ENCODE results near the gene ANOS1.
A peak's percentile ranks its signal among the peaks of the same experiment; 100 is the strongest.
"Not testable (repeated sequence)": the region's sequence is repeated elsewhere in the genome, so short reads cannot be mapped to it uniquely, and the experiment has no call there.

Gene ANOS1, protein sequence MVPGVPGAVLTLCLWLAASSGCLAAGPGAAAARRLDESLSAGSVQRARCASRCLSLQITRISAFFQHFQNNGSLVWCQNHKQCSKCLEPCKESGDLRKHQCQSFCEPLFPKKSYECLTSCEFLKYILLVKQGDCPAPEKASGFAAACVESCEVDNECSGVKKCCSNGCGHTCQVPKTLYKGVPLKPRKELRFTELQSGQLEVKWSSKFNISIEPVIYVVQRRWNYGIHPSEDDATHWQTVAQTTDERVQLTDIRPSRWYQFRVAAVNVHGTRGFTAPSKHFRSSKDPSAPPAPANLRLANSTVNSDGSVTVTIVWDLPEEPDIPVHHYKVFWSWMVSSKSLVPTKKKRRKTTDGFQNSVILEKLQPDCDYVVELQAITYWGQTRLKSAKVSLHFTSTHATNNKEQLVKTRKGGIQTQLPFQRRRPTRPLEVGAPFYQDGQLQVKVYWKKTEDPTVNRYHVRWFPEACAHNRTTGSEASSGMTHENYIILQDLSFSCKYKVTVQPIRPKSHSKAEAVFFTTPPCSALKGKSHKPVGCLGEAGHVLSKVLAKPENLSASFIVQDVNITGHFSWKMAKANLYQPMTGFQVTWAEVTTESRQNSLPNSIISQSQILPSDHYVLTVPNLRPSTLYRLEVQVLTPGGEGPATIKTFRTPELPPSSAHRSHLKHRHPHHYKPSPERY

DNA sequence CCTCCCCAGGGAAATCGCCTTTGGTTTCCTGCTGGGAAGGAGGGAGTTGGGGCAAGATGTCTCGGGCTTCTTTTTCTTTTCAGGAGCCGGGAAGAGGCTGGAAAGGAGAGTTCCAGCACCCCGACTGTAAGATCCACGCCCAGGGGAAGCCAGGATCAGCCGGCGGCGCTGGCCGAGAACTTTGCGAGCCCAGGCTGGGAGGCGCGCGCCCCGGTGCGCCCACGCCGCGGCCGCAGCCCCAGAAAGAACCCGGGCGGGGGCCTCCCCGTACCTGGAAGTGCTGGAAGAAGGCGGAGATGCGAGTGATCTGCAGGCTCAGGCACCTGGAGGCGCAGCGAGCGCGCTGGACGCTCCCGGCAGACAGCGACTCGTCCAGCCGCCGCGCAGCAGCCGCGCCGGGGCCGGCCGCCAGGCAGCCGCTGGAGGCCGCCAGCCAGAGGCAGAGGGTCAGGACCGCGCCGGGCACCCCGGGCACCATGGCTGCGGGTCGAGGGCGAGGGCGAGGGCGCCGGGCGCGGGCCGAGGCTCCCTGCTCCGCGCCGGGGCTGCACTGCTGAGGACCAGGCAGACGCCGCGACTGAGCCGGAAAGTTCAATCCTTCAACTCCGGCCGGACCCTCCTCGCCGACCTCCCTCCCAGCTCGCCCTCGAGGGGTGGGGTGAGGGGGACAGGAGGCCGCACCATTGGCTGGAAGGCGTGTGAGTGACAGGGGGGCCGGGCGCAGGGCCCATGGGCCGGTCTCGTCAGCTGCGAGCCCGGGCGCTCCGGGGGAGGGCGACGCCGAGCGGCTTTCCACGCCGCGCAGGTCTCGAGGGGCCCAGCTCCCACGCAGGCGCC is at the start of gene ANOS1:
Gene ANOS1, minus strand, starts transcription at position 579 of the 837 bp plus-strand sequence. Its CDS starts 101 bp downstream, at position 478.
- no peak for DNase-seq

DNA sequence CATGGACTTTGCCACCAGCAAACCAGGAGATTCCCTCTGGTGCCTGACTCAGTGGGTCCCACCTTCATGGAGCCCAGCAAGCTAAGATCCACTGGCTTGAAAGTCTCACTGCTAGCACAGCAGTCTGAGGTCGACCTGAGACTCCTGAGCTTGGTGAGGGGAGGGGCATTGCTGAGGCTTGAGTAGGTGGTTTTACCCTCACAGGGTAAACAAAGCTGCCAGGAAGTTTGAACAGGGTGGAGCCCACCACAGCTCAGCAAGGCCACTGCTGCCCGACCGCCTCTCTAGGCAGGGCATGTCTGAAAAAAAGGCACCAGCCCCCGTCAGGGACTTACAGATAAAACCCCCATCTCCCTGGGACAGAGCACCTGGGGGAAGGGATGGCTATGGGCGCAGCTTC is 41.2 kb upstream of the ANOS1 start:
- DNase-seq, result no peak

DNA sequence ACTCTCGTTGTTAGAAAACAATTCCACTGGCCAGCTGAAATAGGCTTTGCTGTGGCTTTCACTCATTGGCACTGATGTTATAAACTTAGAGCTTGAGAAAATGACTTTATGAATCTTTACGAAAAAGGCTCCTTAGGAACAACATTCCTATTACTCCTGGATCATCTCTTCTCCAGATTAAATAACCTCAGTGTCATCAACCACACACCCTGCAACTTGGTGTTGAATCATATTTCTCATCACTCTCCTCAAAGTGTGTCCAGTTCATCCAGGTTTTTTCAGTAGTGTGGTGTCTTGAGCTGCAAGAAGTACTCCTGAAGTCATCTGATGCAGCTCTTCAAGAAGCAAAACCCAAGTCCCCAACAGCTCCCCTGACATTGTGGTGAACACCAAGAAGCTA is 28.1 kb upstream of the ANOS1 start:
- no peak for DNase-seq

DNA sequence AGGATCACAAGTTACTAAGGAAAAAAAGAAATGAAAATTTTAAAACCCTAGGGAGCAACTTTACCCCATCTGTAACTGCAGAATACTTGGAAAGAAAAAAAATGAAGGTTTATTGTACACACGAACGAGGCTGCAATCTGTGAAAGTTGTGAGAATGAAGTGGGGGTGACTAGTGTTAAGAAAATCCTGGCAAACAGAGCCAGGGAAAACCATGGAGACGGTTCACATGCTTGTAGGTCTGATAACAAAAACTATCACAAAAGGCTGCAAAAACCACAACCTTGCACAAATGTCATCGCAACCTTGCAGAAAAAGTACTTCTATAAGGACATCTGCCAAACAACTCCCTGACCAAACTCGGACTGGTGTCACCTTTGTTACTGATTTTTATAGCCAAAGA is 26.8 kb upstream of the ANOS1 start:
- not testable (repeated sequence) for DNase-seq

DNA sequence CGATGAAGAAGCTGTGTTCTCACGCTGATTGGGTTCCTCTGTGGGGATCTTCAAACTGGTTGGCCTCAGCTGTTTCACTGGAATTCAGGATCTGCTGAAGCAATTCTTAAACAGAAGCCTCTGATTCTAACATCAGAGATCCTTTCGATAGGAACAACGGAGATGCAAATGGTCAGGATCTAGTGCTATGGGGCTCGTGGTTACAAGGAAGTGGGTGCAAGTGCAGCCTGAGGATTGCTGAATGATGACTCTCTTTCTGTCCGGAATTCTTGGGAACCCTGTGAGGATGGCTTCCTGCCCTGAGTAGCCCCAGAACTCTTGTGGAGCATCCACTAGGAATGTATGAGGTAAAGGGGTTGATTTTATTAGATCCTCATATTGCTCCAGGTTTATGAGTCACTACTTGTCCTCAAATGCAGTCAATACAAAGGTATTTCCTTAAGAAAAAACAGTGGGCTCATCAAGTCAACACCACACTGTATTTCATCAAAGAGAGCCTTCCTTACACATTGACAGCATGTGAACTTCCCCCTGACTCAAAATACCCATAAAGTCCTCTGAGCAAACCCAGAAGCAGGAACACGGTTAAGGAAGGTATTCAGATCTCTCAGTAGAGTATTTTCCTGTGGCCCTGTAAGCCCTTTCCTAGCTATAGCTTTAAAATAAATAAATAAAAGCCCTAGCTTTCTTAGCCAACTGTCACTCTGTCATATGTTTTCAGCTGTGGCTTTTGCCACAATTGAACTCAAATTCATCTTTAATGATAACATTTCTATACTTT is 25.9 kb upstream of the ANOS1 start:
- DNase-seq, result not testable (repeated sequence)

DNA sequence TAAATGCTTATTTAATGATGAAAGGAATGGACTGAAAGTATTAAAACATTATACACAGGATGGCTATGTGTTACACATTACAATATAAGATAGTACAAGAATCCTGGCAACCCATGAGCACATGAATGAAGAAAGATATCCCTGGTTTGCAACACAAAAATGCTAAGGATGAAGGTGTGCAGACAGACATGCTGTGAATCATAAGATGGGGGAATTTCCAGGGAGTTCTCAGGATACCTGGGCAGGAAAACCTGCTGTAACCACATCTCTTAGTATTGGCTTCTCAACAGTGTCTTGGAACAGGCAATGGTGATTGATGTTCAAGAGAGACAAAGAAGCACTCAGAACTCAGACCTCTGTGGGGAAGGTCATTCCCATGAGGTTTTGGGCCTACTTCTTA is 23.9 kb upstream of the ANOS1 start:
- DNase-seq, result no peak

DNA sequence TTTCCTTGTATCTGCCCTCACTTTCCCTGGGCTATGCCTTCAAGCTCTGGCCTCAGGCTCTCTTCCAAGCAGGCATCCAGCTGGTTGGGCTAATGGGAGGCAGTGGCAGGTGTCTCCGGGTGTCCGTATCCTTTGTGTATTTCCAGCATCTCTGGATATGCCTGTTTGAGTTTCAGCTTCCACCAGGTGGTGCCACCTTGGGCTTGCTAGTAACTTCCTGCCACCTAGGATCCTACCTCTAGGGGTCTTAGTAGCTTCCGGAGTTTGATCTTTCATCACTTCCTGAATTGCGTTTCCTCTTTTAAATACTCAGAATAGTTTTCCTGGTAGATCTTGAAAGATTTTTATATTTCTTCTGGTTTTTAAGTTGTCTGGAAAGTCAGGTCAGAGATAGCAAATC is 23.2 kb upstream of the ANOS1 start:
- no peak for DNase-seq

DNA sequence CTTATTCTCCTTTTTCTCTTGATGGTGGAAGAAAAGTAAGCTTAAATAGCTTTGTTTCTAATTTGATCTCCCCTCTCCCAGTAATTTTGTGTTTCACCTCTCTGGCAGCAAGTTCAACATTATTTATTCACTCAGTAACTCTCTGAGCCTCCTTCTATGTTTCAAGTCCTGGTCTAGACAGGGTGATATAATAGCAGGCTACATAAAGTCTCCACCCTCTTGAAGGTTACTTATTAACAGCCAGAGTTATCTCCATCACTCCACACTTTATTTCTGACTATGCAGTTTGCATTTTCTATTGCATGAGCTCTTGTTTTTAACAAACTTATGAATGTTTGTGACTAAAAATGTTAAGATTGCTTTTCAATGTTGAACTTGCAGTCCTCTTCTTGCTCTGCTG is 17.8 kb upstream of the ANOS1 start:
- DNase-seq, result no peak

DNA sequence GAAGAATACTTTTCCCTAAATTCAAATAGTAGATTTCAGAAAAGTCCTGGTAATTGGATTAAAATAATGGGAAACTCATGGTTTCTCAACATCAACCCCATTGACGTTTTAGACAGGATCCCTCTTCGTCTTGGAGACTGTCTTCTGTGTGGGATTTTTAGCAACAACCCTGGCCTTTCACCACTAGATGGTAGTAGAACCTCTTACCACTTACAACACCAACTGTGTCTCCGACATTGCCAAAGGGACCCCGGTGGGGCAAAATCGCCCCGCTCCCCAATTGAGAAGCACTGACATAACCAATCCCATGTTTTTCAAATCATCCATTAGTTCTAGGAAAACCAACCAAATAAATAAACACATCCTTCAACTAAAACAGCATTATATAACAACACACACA is 16.9 kb upstream of the ANOS1 start:
- DNase-seq, result peak in 1 of 2 donors; percentile 22

DNA sequence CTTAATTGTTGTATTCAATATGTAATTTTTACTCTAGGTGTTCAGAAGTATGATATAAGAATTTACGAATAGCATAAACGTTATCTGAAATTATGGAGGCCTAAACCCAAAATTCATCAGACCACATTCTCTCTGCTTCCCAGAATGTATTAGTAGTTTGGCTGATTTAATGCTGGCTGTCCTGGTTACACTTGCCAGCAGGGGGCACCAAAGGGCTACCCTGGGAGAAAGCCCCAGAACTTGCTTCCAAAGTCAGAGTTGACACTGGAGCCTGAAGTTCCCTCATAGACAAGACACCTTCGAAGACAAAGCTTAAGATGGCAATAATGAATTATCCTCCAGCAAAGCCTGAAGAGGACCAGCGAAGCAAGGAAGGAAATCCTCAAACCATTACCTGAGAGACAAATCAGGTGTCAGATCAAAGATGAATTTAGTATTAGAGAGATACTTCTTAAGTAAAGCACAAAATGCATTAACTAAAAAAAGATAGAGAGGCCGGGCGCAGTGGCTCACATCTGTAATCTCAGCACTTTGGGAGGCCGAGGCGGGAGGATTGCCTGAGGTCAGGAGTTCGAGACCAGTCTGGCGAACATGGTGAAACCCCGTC is 11.3 kb upstream of the ANOS1 start:
- DNase-seq, result peak; percentile 46 to 47

DNA sequence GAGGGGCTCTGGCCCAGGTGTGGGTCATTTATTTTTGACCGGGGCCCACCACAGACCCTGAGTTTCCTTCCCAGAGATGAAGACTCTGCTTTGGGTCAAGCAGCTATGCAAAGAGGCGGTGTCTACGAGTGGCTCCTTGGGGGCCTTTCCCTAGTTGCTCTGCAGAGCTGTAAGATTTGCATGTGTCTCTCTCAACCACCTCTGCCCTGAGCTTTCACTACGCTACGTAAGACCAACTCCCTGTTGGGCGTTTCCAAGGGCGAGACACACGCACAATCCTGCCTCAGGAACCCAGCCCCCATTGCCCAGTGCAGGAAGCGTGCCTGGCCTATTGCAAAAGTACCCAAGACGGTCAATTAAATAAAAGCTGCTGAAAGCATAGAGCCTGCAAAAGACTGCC is 10.0 kb upstream of the ANOS1 start:
- no peak for DNase-seq

DNA sequence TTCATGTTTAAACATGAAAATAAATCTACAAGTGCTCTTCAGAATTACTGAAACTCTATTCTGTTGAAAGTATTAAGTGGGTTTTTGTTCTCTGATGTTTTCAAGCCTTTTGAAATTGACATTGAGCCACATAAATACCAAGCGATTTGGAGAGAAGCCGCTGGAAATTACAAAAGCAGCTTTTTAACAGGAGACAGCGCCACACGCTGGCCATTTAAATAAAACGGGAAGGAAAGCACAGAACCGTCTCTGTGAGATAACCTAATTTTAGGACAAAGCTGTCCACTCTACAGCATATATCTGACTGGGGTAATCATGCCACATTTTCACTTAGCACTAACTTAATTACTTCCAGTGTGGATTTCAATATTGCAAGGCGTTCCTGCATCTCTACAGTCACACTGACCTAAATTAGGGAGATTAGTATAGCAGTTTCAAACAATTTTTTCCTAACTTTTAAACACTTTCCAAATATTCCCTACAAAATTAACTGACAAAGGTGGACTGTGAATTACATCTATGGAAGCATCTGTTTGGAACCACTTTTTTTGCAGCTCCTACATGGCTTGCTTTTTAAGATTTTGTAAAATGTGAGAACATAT is 6.8 kb upstream of the ANOS1 start:
- DNase-seq, result peak; percentile 21 to 24

DNA sequence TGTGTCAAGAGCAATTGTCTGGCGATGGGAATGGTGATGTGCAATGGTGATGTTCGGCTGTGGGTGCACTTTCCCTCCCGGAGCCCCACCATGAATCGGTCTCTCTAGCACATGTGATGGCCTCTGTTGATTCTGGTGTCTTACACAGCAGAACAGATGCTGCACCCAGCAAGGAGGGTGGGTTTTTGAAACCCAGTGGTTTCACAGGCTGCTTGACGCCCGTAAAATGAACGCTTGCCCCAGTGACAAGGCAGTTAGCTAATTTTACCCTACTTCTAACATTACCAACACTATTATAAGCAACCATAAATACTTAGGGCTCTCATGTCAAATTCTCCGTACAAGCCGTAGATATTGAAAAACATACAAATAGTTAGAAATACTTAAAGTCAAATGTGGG is 5.9 kb upstream of the ANOS1 start:
- no peak for DNase-seq

DNA sequence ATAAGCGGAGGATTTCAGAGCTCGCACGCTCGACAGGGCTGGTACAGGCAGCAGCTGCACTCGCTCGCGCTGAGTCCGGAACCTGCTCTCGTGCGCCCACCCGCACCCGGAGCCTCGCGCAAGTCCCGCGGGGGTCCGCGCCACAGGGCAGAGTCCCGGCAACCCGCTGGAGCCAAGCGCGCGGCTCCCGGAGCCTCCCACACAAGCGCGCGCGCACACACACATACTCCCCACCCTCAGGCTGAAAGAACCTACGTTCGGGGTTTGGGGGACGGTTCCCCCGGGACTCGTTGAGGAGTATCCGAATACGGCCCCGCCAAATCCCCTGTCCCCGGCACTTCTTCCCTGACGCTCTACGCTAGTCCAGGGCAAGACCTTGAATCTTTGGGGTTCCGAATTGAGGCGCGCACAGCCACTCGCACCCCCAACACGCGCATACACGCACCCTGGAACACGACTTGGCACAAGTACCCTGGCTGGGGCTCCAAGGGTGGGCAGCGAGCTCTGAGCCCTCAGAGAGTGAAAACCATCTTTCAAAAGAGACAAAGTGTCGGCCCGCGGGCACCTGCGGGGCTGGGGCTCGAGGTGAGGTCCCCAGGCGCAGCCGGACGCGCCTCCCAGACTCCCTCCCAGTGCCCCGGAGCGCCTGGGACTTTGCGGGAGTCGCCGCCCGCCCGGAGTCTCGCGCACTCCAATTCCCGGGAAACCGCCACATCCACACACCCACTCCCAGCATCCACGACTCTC is 952 bp downstream of the ANOS1 start:
- no peak for DNase-seq

DNA sequence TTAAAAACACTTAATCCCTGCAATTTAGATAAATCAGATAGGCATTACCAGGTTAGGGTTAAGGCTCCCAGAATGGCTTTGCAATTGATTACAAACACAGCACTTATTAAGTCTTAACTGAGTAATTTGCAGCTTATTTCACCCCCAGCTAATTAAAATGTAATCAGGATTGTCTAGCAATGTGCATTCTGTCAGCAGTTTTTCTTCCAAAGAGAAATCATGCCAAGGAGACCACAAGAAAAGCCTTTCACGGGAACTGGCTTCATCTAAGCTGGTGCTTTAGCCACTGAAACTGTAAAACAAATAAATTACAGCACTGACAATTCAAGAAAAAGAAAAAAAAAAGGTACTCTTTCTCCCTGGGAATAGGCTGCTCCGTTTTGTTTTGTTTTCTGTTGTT is 2.1 kb downstream of the ANOS1 start:
- no peak for DNase-seq

DNA sequence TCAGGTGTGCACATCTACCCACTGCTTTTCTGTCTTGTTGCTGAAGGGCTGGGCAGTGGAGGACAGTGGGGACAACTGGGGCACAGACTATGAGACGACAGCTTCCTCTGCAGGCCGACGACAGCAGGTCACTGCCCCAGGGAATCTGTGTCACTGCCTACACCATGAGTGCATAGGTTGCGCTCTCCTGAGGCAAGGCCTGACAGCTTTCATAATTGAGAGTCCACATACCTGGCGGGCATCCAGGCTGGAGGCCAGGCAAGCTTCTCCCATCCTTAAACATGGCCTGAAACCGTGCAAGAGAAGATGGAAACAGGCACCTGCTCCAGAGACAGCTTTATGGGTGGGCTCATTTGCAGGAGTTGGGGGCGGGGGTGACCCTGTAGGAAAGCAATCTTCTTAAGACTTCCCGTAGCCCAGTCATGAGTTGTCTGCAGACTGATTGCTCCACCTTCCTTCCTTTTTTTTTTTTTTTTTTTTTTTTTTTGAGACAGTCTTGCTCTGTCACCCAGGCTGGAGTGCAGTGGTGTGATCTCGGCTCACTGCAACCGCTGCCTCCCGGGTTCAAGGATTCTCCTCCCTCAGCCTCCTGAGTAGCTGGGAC is 2.9 kb downstream of the ANOS1 start:
- no peak for DNase-seq

DNA sequence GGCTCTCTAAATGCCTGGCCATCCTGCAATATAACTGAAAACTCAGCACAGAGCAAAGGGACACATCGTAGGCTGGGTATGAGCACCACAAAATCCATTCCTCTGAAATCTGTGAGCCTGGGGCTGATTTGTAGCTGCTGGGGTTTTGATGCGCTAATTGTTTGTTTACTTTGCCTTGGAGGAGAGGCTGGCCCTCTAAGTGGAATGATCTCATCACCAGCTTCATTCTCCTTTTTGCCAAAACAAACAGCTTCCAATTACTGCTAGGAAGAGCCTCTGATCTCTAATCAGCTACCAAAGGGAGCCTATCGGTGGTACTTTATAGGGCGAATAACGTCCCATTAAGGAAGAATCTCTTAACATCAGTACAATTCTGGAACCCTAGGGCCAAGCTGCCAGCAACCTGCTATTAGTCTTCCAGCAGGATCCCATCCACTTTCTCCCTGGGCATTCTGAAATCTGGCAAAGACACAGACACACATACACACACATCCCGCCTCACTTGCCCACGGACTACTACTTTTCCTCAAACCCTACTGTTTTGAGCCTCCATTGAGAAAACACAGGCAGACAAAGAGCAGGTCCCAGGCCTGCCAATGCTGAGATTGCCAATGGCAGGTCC is 5.8 kb downstream of the ANOS1 start:
- no peak for DNase-seq

DNA sequence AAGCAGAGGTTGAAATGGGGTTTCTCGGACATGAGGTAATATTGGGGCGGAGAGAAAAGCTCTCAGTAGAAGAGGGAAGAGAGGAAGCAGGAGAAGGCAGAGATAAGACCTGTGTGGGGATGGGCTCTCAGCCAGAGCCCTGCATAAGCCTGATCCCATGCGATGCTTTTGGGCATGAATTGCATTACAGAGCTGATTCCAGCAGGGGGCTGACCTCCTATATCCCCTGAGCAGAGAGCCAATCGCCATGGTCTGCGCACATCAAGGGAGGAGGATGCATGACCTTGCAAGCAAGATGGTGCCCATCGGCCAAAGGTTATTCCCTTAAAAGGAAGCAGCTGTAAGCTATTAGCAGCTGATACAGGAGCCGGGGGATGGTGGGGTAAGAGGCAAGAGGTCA is 7.6 kb downstream of the ANOS1 start:
- DNase-seq, result no peak

DNA sequence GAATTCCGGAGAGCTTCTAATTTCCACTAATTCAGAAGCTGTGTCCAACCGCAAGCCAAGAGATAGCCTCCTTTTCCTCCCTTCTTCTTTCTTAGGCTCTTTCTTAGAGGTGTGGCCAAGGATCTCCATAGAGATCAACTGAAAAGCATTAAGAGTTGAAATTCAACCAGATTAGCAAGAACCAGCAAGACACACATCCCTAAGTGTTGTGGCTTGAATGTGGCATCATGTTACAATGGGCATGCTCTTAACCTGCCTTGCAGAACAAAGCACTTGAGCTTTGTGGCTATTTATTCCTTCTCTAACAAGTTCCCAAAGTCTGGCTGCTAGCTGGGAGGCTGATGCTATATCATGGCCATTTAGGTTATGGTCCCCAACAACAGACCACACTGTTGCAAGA is 10.4 kb downstream of the ANOS1 start:
- no peak for DNase-seq

DNA sequence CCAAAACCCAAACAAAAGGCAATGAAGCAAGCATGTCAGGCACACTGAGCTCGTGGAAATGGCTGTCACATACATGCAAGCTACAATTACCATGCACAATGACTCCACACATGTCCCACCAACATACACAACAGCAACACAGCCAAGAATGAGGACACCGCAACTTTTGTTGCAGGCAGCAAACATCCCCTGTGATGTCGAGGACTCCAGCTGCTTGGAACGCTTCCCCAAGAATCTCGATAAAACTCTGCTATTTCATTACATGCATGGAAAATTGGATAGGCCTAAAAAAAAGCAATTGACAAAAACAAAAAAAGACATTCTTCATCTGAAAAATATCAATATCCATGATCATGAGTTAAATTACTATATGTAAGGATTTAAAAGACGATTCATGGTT is 11.8 kb downstream of the ANOS1 start:
- DNase-seq, result no peak
